ENCODE data around the gene PRELID2.

Gene PRELID2

DNA sequence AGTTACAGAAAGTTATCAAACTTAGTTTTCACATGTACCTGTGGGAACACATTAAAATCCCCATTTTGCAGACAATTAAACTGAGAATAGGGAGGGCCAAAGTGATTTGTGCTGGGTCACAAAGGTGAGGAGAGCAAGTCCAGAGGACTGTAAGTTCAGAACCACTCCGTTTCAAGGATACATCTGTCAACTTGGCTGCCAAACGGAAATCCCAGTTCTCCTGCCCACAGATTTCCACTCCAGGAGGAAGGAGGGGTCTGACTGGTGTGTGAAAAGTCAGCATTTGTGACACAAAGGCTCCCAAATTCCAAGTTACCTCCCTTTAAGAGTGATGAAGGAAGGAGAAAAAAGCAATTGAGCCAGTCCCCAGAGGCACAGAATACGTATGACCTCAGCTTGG lies 42.3 kb downstream of the PRELID2 start:
- no peak for DNase-seq

DNA sequence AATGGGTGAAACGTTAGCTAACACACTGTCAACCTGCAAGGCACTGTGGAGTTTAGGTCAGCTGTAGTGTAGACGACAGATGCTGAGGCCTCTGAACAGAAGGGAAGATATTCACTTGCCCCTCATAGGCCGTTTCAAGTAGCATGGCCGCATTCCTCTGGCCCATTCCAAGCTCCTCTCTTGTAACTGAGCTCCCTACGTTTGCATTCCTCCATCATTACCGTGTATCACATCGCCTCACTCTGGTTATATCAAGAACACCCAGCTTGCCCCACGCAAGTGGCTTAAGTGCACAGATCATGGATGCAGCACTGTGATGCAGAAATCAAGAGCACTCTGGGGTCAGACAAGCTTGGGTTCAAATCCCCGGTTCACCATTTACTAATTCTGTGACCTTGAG lies 43.3 kb downstream of the PRELID2 start:
- DNase-seq = no peak

DNA sequence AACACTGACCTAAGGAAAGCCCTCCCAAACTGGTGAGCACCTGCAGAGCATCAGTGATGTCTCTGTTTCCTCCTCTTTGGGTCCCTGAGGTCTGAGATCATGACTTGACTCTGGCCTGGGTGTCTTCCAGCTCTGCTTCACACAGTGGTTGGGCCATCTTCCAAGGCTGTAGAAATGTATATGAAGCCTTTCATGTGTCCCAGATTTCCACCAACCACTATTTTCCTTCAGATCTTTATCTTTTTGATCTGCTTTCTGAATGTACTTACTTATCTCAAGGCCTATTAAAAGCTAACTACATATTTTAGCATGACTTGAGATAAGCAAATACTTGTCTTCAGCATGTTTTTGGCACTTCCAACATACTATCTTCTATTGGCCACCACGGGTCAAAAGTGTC lies 47.1 kb downstream of the PRELID2 start:
- DNase-seq = no peak

DNA sequence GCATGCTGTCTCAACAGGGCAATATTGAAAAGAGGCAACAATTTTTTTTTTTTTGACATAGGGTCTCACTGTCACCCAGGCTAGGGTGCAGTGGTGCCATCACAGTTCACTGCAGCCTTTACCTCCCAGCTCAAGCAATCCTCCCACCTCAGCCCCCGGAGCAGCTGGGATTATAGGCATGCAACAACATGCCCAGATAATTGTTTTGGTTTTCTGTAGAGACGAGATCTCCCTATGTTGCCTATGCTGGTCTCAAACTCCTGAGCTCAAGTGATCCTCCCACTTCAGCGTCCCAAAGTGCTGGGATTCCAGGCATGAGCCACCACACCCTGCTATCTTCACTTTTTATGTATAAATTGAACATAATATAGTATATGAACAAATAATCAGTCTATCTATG lies 47.6 kb downstream of the PRELID2 start:
- no peak for DNase-seq

DNA sequence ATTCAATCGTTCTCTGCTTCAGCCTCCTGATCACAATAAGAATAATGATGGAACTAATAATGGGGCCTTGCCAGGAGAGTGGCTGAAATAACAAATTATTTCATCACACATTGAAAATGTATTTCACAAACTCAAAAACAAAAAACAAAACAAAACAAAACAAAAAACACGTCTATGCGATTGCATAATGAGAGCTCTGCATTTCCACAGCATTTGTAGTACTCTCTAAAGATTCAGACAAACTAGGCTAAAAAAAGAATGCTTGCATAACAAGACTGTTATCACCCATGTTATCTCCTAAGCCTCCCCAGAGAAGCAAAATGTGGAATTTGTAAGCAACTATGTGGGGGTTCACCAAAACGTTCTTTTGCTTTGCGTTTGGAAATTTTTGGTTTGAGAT lies 48.1 kb downstream of the PRELID2 start:
- DNase-seq = no peak

DNA sequence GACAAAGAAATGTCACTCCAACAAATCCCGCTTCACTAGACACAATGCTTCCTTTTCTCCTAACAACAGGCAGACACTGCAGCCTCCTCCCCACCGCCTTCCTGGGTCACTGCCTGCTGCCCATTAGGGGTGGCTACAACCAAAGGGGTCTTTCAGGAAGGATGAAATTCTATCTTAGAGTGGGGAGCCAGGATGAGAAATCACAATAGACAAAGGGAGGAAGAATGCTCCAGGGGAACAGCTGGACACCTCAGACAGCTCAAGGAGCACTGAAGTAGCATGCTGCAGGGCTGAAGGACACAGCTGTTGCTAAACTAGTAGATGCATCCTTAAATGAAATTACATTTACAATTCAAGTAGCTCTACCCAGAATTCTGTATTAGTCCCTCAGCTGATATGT lies 54.2 kb downstream of the PRELID2 start:
- DNase-seq = no peak

DNA sequence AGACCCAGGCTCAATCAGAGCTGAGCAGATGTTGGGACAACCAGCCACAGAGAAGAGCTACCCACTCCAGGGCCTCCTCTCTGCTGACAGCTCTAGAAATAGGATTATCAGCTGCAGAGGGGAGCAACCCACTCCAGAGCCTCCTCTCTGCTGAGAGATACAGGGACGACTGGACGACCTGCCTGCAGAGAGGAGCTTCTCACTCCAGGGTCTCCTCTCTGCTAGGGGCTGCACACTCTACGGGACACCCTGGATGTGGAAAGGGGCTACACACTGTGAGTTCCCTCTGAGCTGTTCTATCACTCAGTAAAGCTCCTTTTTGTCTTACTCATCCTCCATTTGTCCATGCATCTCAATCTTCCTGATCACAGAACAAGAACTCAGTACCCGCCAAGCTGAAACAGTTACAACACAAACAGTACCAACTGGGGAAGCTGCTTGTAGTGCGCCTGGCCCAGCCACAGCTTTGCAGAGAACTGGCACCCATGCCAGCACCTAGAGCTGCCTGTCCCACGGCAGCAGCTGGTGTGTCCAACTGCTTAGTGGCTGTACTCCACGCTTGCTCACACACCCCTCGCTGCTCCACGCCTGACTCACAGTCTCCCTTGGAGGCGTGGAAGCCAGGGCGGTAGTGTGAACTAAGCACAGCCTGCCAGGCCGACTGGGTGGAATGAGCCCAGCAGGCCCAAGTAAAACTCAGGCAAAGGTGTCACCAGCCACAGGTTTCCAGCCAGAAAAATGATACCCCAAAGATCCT lies 56.8 kb downstream of the PRELID2 start:
- DNase-seq = no peak

DNA sequence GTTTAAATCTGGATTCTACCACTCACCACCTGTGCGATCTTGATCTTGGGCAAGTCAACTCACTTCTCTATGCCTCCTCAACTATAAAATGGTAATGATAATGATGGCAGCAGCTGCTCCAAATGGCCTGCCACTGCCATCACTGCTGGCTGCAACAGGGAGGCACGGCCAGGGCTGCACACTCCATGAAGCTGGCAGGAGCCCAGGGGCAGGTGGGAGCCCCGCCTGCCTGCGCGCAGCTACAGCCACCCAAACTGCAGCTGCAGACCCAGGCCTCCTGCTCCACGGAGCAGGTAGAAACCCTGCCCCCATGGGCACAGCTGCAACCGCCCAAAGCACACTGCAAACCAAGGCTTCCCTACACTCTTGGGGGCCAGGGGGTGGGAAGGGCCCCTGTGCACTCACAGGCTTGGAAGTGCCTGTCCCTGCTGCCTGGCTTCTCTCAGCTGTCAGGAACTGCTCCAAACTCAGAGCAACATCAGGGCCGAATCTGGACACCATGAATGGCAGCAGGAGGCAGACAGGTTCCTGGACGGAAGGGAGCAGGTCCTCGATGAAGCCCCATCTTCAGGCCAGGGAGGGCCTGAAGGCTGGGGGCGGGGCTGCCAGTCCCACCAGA lies 57.6 kb downstream of the PRELID2 start:
- DNase-seq = no peak

DNA sequence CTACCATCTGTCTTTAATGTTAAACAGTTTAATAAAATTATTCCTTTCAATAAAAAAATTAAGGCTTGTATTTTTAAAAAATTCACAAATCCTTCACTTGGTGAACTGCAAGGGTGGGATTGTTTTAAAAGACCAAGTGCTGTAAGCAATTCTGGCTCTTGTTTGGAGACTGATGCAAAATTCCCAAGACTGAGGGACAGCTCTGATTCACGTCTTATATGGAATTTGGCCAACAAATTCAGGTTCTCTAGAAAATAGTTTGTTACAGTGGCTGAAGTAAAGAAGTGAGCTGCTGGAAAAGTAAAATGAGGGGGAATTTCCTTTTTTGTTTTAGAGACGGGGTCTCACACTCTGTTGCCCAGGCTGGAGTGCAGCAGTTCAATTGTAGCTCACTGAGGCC lies 58.3 kb downstream of the PRELID2 start:
- DNase-seq = no peak

DNA sequence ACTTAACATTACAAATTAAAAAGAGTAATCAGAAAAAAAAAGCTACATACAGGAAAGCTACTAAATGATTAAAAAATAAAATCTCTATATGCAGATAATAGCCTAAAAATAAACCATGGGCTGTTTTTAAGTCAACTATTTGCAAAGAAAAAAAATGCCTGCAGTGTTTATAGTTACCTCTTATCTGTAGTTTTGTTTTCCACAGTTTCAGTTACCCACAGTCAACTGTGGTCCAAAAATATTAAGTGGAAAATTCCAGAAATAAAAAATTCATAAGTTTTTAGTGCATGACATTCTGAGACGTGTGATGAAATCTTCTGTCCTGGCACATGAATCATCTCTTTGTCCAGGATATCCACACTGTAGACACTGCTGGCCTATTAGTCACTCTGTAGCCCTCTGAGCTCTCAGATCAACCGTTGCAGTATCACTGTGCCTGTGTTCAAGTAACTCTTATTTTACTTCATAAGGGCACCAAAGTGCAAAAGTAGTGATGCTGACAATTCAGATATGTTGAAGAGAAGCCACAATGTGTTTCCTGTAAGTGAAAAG lies 59.2 kb downstream of the PRELID2 start:
- no peak for DNase-seq

DNA sequence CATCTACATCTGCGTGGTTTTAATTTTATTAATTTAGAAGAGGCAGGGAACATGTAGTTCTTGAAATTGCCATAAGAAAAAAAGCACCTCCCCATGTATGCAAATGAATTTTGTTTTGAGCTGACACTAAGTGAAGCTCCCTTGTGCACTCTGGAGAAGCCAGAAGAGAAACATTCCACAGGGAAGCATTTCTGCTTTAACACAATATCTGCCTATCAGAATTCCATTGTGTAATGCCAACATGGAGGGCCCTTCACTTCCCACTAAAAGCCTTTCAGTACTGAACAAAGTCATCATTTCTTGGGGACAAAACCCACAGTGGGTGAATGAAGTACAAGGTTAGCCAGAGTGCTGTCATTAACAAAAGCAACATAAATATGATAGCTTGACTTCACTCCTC lies 59.7 kb downstream of the PRELID2 start:
- DNase-seq = no peak

DNA sequence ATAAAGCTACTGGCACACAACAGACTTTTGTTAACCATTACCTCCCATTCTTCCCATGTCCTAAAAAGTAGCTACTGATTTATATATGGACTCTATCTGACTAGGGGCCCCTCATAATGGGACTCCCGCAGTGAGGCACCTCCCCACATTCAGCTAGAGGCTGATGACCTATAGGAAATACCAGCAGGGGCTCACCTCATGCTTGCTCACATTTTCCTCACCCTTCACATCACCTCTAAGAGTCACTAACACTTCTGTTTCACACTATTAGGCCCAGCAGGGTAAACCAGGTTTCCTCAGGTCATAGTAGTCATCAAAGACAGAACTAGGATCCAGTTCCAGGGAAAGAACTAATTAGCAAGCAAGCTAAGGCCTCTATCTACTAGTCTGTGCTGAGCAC lies 60.7 kb downstream of the PRELID2 start:
- DNase-seq = no peak

DNA sequence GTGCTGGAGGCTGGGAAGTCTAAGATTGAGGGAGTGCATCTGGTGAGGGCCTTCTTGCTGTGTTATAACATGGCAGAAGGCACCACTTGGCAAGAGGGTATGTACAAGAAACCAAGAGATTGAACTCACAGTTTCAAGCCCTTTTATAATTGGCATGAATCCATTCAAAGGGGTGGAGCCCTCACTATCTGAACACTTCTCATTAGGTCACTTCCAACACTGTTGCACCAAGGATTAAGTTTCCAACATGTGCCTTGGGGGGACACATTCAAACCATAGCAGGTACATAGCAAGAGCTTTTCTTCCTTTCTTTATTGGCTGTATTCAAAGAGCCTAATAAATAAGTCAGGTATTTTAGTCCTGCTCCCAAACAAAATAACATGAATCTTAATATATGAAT lies 62.7 kb downstream of the PRELID2 start:
- no peak for DNase-seq

DNA sequence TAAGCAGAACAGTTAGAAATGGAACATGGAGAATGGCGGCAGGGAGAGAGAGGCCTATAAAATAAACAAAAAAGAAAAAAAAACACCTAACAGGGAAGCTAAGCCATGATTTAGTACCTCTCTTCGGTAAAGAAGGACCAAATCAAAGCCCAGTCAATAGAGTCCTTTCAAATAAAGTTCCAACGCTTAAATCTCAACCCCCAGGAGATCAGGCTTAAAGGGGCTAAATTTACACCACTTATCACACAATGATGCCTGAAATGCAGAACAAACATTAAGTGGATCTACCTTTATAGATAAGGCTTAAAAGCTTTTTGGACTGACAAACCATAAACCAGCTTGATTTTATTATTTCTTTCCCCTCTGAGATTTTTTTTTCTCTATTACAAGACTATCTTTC lies 66.3 kb downstream of the PRELID2 start:
- DNase-seq = no peak

DNA sequence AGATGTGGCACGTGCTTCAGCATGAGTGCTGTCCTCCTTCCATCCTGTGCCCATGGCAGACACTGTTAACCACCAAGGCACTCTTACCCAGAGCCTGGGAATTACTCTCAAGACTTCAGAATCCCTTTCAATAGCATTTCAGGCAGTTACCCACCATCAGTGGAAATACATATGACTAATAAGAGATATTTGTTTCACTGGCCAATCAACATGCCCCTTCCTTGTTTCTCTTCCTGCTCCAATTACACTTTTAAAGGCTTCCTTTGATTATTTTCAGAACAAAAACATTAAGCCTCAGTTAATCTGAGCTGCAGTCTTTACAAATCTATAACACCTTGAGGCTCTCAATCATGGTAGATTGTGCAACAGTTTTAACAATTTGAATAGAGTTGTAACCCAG lies 70.8 kb downstream of the PRELID2 start:
- no peak for DNase-seq

DNA sequence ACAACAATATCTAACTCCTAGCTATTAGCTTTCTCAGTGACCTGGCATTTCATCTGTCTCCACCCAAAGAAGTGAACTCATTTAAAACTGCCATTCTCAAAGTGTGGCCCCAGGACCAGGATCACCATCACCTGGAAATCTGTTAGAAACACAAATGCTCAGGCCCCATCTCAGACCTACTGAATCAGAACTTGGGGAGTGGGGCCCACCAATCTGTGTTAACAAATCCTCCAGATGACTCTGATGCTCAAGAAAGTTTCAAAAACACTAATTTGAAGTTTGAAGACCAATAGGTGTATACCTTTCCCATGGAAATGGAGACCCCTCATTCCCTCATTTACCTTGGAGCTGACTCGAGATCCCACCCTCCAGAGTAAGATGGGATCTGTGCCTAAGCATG lies 72.3 kb downstream of the PRELID2 start:
- DNase-seq = no peak

DNA sequence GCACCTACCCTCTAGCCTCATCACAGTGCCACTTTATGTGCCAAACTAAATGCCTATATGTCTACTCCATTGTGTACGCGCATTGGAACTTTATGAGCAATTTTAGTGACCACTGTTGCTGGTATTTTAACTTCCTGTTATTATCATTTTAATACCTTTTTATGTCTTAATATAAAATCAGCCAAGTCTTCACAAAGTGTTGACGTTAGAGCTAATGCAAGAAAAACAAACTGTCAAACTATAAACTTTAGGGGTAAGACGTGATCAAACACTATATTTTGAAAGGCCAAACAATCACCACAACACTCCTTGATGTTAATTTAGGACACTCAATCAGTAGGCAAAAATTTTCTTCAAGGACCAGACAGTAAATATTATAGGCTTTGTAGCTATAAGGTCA lies 73.9 kb downstream of the PRELID2 start:
- no peak for DNase-seq

DNA sequence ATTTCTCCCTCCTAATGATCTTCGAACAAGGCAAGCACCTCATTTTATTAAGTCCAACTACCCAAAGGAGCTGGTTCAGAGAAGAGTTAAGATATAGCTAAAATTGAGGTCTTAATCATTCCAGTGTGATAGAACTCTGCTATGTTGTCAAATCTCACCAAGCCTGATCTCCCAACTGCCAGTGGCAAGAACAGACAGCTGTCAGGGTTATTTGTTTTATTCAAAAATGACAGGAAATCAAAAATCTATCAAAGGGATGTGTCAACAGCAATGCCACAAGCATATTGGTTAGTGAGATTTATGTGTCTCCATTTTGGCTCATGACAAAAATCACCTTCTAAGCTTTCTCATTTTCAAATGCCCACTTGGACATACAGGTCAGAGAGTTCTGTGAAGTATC lies 74.5 kb downstream of the PRELID2 start:
- DNase-seq = no peak

DNA sequence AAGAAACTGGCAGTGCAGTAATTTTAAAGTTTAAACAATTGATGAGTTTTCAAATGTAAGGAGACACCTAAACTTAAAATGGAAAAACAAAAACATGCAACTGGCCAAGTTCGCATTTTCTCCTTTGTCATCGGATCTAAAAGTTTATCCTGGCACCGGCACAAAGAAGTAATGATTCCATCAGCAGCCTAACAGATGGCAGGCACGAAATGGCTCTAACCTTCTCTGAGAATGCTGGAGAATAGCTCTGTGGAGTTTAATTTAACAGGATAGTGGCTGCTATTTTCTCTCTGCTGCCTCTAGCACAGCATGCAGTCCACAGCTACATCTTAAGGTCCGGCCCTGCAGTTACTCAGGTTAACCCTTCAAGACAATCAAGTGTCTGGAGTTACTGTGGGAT lies 82.2 kb downstream of the PRELID2 start:
- DNase-seq = no peak

DNA sequence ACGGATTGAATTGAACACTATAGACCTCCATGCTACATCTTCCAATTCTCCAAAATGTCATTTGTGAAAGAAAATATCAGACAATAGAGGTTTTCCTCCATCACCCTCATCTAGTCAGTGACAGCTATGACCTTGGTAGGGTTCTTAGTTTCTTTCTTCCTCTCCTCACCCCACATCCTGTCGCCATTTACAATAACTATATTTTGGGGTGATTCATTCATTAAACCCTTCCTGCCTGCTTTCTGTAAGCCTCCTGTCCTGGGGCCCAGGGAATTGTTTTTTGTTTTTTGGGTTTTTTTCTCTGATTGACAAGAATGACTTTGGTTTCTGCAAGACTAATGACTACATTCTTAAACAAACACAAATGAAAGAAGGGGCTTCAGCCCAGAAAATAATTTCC lies 82.6 kb downstream of the PRELID2 start:
- DNase-seq = no peak

DNA sequence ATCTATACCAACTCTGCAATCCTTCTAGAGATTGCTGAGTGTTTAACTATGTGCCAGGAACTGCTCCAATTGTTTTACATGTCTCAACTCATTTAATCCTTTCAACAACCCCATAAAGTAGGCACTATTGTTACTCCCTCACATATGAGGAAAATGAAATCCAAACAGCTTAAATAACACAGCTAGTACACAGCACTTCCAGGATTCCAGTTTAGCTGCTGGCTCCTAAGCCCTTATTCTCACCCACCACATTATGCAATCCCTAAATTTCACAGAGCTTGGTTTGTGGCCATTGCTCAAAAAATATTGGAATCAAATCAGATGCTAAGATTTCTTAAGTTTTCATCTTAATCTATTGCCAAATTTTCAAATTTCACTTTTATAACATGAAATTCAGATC lies 84.9 kb downstream of the PRELID2 start:
- no peak for DNase-seq

DNA sequence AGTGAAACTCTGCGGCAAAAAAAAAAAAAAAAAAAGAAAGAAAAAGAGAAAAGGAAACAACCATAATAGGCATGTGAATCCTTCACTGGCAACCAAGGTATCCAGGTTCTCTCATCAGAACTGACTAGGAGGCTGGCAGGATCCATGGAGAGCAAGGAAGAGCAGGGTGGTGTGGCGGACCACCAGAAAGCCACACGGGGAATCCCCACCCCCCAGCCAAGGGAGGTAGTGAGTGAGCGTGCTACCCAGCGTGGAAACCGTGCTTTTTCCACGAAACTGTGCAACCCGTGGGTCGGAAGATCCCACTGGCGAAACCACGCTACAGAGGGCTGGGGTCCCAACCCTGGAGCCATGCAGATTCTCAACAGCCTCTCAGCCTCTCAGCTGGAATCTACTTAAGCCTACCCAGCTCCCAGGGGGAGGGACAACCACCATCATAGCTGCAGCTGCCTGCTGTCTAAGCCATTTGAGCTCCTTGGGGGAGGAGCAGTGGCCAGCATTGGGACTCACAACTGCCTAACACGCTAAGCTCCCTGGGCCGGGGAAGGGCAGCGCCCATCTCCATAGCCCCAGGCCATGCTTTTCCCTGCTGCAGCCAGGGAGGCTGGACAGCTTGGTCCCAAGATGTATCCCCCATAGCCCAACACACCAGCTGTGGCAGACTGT lies 91.6 kb downstream of the PRELID2 start:
- no peak for DNase-seq

DNA sequence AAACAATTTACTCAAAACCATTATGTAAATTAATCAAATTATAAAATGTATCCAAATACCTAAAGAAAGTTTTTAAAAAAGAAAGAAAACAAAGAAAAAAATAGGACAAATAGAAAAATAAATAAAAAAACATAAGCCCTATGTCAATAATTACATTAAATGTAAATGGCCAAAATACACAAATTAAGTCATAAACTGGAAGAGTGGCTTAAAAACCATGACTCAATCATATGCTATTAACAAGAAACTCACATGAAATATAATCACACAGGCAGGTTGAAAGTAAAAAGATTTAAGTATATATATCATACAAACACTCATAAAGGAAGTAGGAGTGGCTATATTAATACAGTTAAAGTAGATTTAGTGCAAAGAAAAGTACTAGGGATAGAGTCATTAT lies 95.3 kb downstream of the PRELID2 start:
- no peak for DNase-seq

DNA sequence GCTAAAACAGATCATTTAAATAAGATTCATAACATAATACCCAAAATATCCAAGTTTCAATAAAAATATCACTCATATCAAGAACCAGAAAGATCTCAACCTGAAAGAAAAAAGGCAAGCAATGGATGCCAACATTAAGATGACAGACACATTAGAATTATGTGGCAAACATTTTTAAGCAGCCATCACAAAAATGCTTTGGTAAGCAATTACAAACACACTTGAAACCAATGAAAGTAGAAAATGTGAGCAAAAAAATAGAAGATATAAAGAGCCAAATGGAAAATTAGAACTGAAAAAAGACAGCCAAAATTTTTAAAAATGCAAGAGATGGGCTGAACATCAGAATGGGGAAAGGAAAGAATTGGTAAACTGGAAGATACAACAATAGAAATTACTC lies 96.9 kb downstream of the PRELID2 start:
- no peak for DNase-seq

Measured in NCI-H510A (cell line).